ENCODE measurements around the gene NLRC4.

The NLRC4 gene

DNA sequence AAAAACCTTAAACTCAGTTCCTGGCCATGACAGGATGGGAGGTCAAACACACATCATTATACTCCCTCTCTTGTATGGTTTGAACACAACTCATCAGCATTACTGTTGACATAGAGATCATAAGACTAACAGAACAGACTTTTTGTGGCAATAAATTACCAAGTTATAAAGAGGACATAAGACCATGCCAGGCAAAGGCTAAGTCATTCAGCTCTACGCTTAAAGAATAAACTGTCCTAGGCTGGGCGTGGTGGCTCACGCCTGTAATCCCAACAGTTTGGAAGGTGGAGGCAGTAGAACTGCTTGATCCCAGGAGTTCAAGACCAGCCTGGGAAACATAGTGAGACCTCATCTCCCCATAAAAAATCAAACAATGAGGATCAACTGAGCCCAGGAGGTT is 16.4 kb downstream of the NLRC4 start:
- no peak overlapping the region for H3K9ac ChIP-seq (ENCODE audit: low read length)
- no peaks in the 10 kb centered on the region for H3F3A ChIP-seq (ENCODE audit: insufficient read depth, low read length)
- H3K9me3 ChIP-seq (replicated peaks; ENCODE audit: insufficient read depth, low read length), result no peaks in the 10 kb centered on the region
- no peaks in the 10 kb centered on the region for H4K20me1 ChIP-seq (ENCODE audit: insufficient read depth, low read length)
- H3K27me3 ChIP-seq (replicated peaks; ENCODE audit: insufficient read depth, low read length), result no peaks in the 10 kb centered on the region
- H3K36me3 ChIP-seq (replicated peaks; ENCODE audit: insufficient read depth, low read length), result no peaks in the 10 kb centered on the region
- H3K4me1 ChIP-seq (ENCODE audit: low read length), result no peaks in the 10 kb centered on the region
- no peak overlapping the region for H3K27ac ChIP-seq (ENCODE audit: low read length)
- DNase-seq, result no peak
- no peak overlapping the region for H3K4me2 ChIP-seq (ENCODE audit: low read depth, low read length)
- H3K4me3 ChIP-seq (ENCODE audit: low read length), result no peak overlapping the region
- no peaks in the 10 kb centered on the region for H3K79me2 ChIP-seq (ENCODE audit: low read length)
- no peak overlapping the region for H2AFZ ChIP-seq (ENCODE audit: low read length)
- TF ChIP-seq EZH2phosphoT487 (IDR thresholded peaks at IDR 0.05; ENCODE audit: low read length) (no peak), EZH2 (optimal IDR thresholded peaks at IDR 0.05; ENCODE audit: low read depth, low read length) (no peak)
- TF ChIP-seq, protein P1, sequence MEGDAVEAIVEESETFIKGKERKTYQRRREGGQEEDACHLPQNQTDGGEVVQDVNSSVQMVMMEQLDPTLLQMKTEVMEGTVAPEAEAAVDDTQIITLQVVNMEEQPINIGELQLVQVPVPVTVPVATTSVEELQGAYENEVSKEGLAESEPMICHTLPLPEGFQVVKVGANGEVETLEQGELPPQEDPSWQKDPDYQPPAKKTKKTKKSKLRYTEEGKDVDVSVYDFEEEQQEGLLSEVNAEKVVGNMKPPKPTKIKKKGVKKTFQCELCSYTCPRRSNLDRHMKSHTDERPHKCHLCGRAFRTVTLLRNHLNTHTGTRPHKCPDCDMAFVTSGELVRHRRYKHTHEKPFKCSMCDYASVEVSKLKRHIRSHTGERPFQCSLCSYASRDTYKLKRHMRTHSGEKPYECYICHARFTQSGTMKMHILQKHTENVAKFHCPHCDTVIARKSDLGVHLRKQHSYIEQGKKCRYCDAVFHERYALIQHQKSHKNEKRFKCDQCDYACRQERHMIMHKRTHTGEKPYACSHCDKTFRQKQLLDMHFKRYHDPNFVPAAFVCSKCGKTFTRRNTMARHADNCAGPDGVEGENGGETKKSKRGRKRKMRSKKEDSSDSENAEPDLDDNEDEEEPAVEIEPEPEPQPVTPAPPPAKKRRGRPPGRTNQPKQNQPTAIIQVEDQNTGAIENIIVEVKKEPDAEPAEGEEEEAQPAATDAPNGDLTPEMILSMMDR (IDR thresholded peaks at IDR 0.05; ENCODE audit: low read length), result no peak
- no peaks in the 10 kb centered on the region for H3K9me2 ChIP-seq (replicated peaks; ENCODE audit: insufficient read depth, low read length)

DNA sequence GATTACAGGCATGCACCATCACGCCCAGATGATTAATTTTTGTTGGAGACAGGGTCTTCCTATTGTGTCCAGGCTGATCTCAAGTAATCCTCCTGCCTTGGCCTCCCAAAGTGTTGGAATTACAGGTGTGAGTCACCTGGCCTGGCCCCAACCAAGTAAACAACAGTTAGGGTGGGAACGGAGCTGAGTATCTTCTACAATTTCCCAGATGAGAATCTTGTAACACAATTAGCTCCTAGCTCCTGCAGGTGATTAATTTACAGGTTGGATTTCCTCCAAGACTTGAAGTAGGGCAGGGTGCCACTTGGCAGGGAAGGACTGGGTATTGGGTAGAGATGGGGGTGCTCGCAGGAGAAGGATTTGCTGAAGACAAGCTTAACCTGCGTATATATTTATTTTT is 17.8 kb downstream of the NLRC4 start:
- Histone ChIP-seq H3K27me3 (replicated peaks; ENCODE audit: insufficient read depth, low read length) (no peaks in the 10 kb centered on the region), H3K4me2 (ENCODE audit: low read depth, low read length) (no peak overlapping the region), H3K27ac (ENCODE audit: low read length) (no peak overlapping the region), H3K9ac (ENCODE audit: low read length) (no peak overlapping the region), H2AFZ (ENCODE audit: low read length) (no peak overlapping the region), H3F3A (ENCODE audit: insufficient read depth, low read length) (no peaks in the 10 kb centered on the region), H4K20me1 (ENCODE audit: insufficient read depth, low read length) (no peaks in the 10 kb centered on the region), H3K79me2 (ENCODE audit: low read length) (no peaks in the 10 kb centered on the region), H3K4me3 (ENCODE audit: low read length) (no peak overlapping the region), H3K9me2 (replicated peaks; ENCODE audit: insufficient read depth, low read length) (no peaks in the 10 kb centered on the region), H3K4me1 (ENCODE audit: low read length) (no peaks in the 10 kb centered on the region), H3K9me3 (replicated peaks; ENCODE audit: insufficient read depth, low read length) (no peaks in the 10 kb centered on the region), H3K36me3 (replicated peaks; ENCODE audit: insufficient read depth, low read length) (no peaks in the 10 kb centered on the region)
- TF ChIP-seq EZH2phosphoT487 (IDR thresholded peaks at IDR 0.05; ENCODE audit: low read length) (no peak), EZH2 (optimal IDR thresholded peaks at IDR 0.05; ENCODE audit: low read depth, low read length) (no peak)
- TF ChIP-seq, protein P1 (IDR thresholded peaks at IDR 0.05; ENCODE audit: low read length), result no peak
- no peak for DNase-seq

DNA sequence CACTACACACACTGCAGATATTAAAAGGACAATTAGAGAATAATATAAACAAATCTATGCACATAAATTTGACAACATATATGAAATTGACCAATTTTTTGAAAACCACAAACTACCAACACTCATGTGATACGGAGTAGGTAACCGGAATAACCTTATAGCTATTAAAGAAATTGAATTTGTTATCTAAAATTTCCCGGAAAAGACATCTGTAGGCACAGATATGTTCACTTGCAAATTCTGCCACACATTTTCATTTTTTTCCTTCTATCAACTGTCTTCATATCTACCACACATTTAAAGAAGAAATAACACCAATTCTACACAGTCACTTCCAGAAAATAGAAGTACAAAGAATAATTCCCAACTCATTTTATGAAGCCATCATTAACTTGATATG is 22.4 kb downstream of the NLRC4 start:
- H3K4me1 ChIP-seq (ENCODE audit: low read length), result no peaks in the 10 kb centered on the region
- H3K9me3 ChIP-seq (replicated peaks; ENCODE audit: insufficient read depth, low read length), result no peaks in the 10 kb centered on the region
- H3K9me2 ChIP-seq (replicated peaks; ENCODE audit: insufficient read depth, low read length), result no peaks in the 10 kb centered on the region
- H3K79me2 ChIP-seq (ENCODE audit: low read length), result no peaks in the 10 kb centered on the region
- DNase-seq, result no peak
- no peak overlapping the region for H3K4me2 ChIP-seq (ENCODE audit: low read depth, low read length)
- TF ChIP-seq EZH2phosphoT487 (IDR thresholded peaks at IDR 0.05; ENCODE audit: low read length) (no peak), EZH2 (optimal IDR thresholded peaks at IDR 0.05; ENCODE audit: low read depth, low read length) (no peak)
- TF ChIP-seq, protein P1 (IDR thresholded peaks at IDR 0.05; ENCODE audit: low read length), result no peak
- H3K27ac ChIP-seq (ENCODE audit: low read length), result no peak overlapping the region
- no peaks in the 10 kb centered on the region for H3F3A ChIP-seq (ENCODE audit: insufficient read depth, low read length)
- no peak overlapping the region for H2AFZ ChIP-seq (ENCODE audit: low read length)
- H3K27me3 ChIP-seq (replicated peaks; ENCODE audit: insufficient read depth, low read length), result no peaks in the 10 kb centered on the region
- no peak overlapping the region for H3K9ac ChIP-seq (ENCODE audit: low read length)
- no peak overlapping the region for H3K4me3 ChIP-seq (ENCODE audit: low read length)
- H3K36me3 ChIP-seq (replicated peaks; ENCODE audit: insufficient read depth, low read length), result no peaks in the 10 kb centered on the region
- no peaks in the 10 kb centered on the region for H4K20me1 ChIP-seq (ENCODE audit: insufficient read depth, low read length)

Data from MM.1S (cell line).